ENCODE results near the gene ERBB4. TPM values are rescaled to one million over a fixed set of nuclear protein-coding genes. Genes with fewer than 3 reads are reported as not detected.

ERBB4 gene
- total RNA-seq, 1 donor from 2014 or later, result 0.36 TPM

- no peak for TF ChIP-seq CTCF (IDR thresholded peaks at IDR 0.05; ENCODE audit: unreplicated experiment)
- Mint-ChIP-seq H3K4me3 (ENCODE audit: unreplicated experiment) (no peak overlapping the region), H3K27ac (ENCODE audit: unreplicated experiment) (no peak overlapping the region), H3K27me3 (ENCODE audit: unreplicated experiment) (no peaks in the 10 kb centered on the region), H3K36me3 (ENCODE audit: low read depth, unreplicated experiment) (peaks cover 14% of the 10 kb centered on the region), H3K4me1 (ENCODE audit: unreplicated experiment) (no peaks in the 10 kb centered on the region), H3K9me3 (ENCODE audit: unreplicated experiment) (peaks cover 7% of the 10 kb centered on the region)
- DNase-seq (ENCODE audit: low spot score), result no peak
These were observed 97.5 kb downstream of the ERBB4 start for GRCh38 chr2:212441141-212441540.

- Mint-ChIP-seq H3K9me3 (ENCODE audit: unreplicated experiment) (no peaks in the 10 kb centered on the region), H3K27me3 (ENCODE audit: unreplicated experiment) (no peaks in the 10 kb centered on the region), H3K4me3 (ENCODE audit: unreplicated experiment) (no peak overlapping the region), H3K27ac (ENCODE audit: unreplicated experiment) (no peak overlapping the region), H3K4me1 (ENCODE audit: unreplicated experiment) (no peaks in the 10 kb centered on the region), H3K36me3 (ENCODE audit: low read depth, unreplicated experiment) (no peaks in the 10 kb centered on the region)
- TF ChIP-seq CTCF (IDR thresholded peaks at IDR 0.05; ENCODE audit: unreplicated experiment), result no peak
- no peak for DNase-seq (ENCODE audit: low spot score)
These were observed 109.7 kb downstream of the ERBB4 start for GRCh38 chr2:212428681-212429478.

GRCh38 chr2:212427638-212428037, 111.0 kb downstream of the ERBB4 start:
- H3K9me3 Mint-ChIP-seq (ENCODE audit: unreplicated experiment), result no peaks in the 10 kb centered on the region
- no peaks in the 10 kb centered on the region for H3K36me3 Mint-ChIP-seq (ENCODE audit: low read depth, unreplicated experiment)
- H3K4me1 Mint-ChIP-seq (ENCODE audit: unreplicated experiment), result no peaks in the 10 kb centered on the region
- H3K27ac Mint-ChIP-seq (ENCODE audit: unreplicated experiment), result no peak overlapping the region
- no peaks in the 10 kb centered on the region for H3K27me3 Mint-ChIP-seq (ENCODE audit: unreplicated experiment)
- H3K4me3 Mint-ChIP-seq (ENCODE audit: unreplicated experiment), result no peak overlapping the region
- TF ChIP-seq CTCF (IDR thresholded peaks at IDR 0.05; ENCODE audit: unreplicated experiment), result no peak
- no peak for DNase-seq (ENCODE audit: low spot score)

- Mint-ChIP-seq H3K4me1 (ENCODE audit: unreplicated experiment) (no peaks in the 10 kb centered on the region), H3K36me3 (ENCODE audit: low read depth, unreplicated experiment) (no peaks in the 10 kb centered on the region), H3K27me3 (ENCODE audit: unreplicated experiment) (no peaks in the 10 kb centered on the region), H3K9me3 (ENCODE audit: unreplicated experiment) (no peaks in the 10 kb centered on the region), H3K4me3 (ENCODE audit: unreplicated experiment) (no peak overlapping the region), H3K27ac (ENCODE audit: unreplicated experiment) (no peak overlapping the region)
- DNase-seq (ENCODE audit: low spot score), result no peak
- no peak for TF ChIP-seq CTCF (IDR thresholded peaks at IDR 0.05; ENCODE audit: unreplicated experiment)
These were observed 111.8 kb downstream of the ERBB4 start for GRCh38 chr2:212426637-212427412.

GRCh38 chr2:212424082-212424481, 114.5 kb downstream of the ERBB4 start:
- Mint-ChIP-seq H3K4me1 (ENCODE audit: unreplicated experiment) (no peaks in the 10 kb centered on the region), H3K4me3 (ENCODE audit: unreplicated experiment) (no peak overlapping the region)

More at GRCh38 chr2:212424082-212424481, 114.5 kb downstream of the ERBB4 start:
- no peaks in the 10 kb centered on the region for H3K36me3 Mint-ChIP-seq (ENCODE audit: low read depth, unreplicated experiment)
- no peaks in the 10 kb centered on the region for H3K9me3 Mint-ChIP-seq (ENCODE audit: unreplicated experiment)
- DNase-seq (ENCODE audit: low spot score), result no peak
- H3K27me3 Mint-ChIP-seq (ENCODE audit: unreplicated experiment), result no peaks in the 10 kb centered on the region
- TF ChIP-seq CTCF (IDR thresholded peaks at IDR 0.05; ENCODE audit: unreplicated experiment), result no peak
- no peak overlapping the region for H3K27ac Mint-ChIP-seq (ENCODE audit: unreplicated experiment)
